Choroid plexus epithelial cell (primary cell): Measurements from ENCODE around the gene GGTA1.
A peak's percentile ranks its signal among the peaks of the same experiment; 100 is the strongest.

ENCODE experiments used
- DNase-seq: peaks from one replicate; pipeline ENCODE4 v3.0.0-alpha.2; 2010; ENCODE audit warnings: low read depth
- H3K4me3 ChIP-seq: 2 replicates; pipeline ENCODE4 v1.5.1; 2011; ENCODE audit warnings: low read depth, mild to moderate bottlenecking, control low read depth, low read length, moderate library complexity
- TF ChIP-seq, protein P1 (sequence below): conservative IDR thresholded peaks from 2 replicates; pipeline ENCODE4 v1.5.1; 2011; ENCODE audit warnings: low read depth, mild to moderate bottlenecking, control low read depth, inconsistent platforms, low read length, moderate library complexity

Gene GGTA1

DNA sequence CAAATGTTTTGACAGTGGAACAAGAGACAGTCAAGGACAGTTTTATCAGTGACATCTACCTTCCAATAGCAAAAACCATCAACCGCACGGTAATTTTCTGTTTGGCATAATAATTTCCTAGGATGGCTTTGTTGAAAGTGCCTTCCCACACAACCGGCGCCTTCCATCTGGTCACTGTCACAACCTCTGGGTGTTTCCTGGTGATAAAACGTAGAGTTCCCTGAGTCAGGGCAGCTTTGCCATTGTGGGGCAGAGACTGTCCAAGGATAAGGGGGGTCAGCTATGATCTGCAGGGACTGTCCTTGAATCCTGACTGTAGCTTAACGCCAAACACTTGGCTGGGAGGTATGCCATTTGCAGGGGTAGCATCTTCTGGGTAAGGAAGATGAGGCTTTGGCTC is 47.6 kb downstream of the GGTA1 start:
- no peak overlapping the region for H3K4me3 ChIP-seq
- TF ChIP-seq, protein P1, sequence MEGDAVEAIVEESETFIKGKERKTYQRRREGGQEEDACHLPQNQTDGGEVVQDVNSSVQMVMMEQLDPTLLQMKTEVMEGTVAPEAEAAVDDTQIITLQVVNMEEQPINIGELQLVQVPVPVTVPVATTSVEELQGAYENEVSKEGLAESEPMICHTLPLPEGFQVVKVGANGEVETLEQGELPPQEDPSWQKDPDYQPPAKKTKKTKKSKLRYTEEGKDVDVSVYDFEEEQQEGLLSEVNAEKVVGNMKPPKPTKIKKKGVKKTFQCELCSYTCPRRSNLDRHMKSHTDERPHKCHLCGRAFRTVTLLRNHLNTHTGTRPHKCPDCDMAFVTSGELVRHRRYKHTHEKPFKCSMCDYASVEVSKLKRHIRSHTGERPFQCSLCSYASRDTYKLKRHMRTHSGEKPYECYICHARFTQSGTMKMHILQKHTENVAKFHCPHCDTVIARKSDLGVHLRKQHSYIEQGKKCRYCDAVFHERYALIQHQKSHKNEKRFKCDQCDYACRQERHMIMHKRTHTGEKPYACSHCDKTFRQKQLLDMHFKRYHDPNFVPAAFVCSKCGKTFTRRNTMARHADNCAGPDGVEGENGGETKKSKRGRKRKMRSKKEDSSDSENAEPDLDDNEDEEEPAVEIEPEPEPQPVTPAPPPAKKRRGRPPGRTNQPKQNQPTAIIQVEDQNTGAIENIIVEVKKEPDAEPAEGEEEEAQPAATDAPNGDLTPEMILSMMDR = no peak
- DNase-seq = no peak

DNA sequence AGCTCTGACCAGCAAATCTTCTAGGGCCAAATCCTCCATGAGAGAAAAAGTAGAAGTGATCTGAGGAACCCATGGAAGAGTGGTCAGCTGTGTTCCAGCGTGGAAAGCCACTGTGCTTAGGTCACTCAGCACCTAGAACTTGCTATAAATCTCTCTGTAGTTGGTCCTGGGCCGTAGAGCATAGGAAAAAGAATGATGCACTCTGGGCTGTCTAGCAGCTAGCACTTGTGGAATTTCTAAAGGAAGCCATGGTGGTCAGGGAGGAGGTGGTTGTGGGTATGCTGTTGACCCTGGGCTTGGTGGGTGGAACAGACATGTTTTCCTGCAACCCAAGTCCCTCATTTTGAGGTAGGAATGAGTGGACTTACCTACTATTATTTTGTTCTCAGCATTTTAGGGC is 48.1 kb downstream of the GGTA1 start:
- no peak overlapping the region for H3K4me3 ChIP-seq
- TF ChIP-seq, protein P1 = no peak
- no peak for DNase-seq

DNA sequence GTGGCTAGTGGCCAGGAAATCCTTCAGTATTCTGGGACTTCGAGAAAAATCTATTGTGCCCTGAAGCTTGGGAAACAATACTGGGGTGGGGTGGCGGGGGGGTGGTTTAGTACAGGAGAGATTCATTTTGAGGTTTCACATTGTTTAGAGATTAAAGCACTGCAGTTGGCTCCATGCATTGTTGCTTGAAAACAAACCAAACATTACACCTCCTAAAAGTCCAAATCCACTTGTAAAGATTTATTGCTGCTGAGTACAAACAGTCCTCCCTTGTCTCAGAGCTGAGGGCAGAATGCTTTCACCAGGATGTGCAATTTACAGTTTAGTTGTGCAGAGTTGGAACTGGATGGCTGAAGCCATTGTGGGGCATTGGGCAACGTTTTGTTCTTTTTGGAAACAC is 49.4 kb downstream of the GGTA1 start:
- no peak overlapping the region for H3K4me3 ChIP-seq
- no peak for DNase-seq
- TF ChIP-seq, protein P1 = no peak

DNA sequence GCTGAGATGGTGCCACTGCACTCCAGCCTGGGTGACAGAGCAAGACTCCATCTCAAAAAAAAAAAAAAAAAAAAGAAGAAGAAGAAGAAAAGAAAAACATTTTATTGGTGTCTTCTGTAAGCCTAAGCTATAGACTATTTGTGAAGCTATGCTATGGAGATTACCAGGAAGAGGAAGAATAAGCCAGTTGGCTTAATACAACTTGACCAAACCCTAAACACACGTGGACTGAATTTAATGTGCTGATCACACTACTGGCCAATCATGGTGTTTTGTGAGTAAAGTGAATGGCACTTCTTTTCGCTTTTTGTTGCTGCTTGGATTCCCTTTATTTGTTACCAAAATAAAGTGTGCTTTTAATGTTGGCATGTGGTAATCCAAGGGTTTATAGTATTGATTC is 49.9 kb downstream of the GGTA1 start:
- H3K4me3 ChIP-seq = no peak overlapping the region
- no peak for DNase-seq
- TF ChIP-seq, protein P1 = no peak

DNA sequence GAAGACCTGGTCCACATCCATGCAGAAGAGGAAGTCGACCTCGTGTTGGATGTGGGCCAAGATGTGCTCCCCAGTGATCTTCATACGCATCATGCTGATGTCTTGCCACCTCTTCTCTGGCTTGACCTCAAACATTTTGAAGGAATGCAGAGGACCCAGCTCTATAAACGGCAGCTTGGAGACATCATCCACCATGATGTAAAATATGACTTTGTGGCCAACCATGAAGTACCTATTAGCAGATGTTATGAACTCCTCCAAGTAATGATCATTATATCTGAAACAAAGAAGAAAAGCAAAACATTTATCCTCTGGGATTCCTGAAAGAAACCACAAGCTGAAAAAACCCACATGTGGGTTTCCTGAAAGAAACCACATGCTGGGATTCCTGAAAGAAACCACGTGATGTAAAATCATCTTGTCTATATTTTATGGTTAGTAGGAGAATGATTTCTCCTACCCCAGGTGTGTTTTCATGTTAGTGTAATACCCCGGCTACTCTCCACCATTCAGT is 52.3 kb downstream of the GGTA1 start:
- TF ChIP-seq, protein P1 = no peak
- DNase-seq = peak; percentile 80
- no peak overlapping the region for H3K4me3 ChIP-seq

DNA sequence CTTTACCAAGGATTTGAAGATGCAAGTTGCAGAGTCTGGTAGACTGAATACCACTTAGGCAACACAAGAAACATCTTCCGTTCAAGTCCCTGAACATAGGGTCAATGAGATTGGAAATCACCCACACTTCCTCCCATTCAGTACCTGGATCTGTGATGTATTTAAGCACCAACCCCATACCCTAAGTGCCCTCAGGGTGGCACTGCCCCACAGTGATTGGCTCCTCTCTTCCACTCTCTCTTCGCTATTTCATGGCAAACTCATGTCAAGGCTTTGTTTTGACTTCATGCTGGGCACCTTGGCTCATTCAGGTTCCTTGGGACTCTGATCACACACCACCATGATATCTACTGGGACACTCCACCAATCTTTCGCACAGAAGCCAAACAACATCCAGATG is 53.7 kb downstream of the GGTA1 start:
- no peak for DNase-seq
- TF ChIP-seq, protein P1 = no peak

DNA sequence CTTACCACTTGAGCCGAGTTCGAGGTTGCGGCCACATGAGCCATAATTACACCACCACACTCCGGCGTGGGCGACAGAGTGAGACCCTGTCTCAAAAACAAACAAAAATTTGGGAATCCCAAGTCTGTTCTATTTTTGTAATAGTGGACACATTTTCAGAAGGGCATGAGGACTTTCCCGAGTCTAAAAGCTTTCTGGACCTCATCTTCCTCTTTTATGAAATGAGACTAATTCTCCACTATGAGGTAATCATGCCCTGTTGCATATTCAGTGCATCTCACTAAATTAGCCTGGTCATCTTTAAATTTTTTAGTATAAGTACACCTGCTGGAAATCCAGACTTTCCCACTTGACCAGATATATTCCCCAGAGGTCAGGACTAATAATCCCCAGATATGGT is 55.7 kb downstream of the GGTA1 start:
- TF ChIP-seq, protein P1 = no peak
- DNase-seq = no peak
- no peak overlapping the region for H3K4me3 ChIP-seq

More for the DNA sequence above, 53.7 kb downstream of the GGTA1 start:
- H3K4me3 ChIP-seq = no peak overlapping the region
